ENCODE data around the gene METTL16.

GRCh38 chr17:2445638-2446037 is 66.0 kb downstream of the METTL16 start:
- TF ChIP-seq CTCF (IDR thresholded peaks at IDR 0.05) (no peak), POLR2A (IDR thresholded peaks at IDR 0.05) (no peak), POLR2AphosphoS5 (IDR thresholded peaks at IDR 0.05) (no peak), EP300 (IDR thresholded peaks at IDR 0.05) (no peak)
